GM18511 (cell line): Measurements from ENCODE around the gene STEEP1.
A peak's percentile ranks its signal among the peaks of the same experiment; 100 is the strongest.
"Not testable (repeated sequence)": the region's sequence is repeated elsewhere in the genome, so short reads cannot be mapped to it uniquely, and the experiment has no call there.

Experiments used
- ATAC-seq: cut with Tn5 transposase; IDR thresholded peaks from one replicate; pipeline ENCODE4 v1.9.1; 2021; ENCODE audit warnings: mild to moderate bottlenecking, moderate library complexity; ENCODE audit not compliant: unreplicated experiment

Gene STEEP1

DNA sequence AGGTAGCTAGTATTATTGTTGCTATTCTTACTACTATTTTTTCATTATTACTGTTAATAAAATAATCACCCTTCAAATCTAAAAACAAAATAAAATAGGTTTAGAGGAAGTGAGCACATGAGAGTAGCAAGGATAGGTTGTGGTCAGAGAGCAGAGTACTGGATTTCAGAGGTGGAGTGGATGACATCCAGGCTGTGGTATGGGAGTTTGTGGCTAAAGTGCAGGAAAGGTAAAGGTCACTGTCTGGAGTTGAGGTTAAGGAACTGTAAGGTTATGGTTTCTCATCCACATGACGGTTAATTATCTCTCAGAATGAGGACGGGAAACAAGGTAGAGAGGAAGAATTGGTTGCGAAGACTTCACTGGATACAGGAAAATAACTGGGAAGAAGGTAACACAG lies 27.7 kb downstream of the STEEP1 start:
- no peak for ATAC-seq

DNA sequence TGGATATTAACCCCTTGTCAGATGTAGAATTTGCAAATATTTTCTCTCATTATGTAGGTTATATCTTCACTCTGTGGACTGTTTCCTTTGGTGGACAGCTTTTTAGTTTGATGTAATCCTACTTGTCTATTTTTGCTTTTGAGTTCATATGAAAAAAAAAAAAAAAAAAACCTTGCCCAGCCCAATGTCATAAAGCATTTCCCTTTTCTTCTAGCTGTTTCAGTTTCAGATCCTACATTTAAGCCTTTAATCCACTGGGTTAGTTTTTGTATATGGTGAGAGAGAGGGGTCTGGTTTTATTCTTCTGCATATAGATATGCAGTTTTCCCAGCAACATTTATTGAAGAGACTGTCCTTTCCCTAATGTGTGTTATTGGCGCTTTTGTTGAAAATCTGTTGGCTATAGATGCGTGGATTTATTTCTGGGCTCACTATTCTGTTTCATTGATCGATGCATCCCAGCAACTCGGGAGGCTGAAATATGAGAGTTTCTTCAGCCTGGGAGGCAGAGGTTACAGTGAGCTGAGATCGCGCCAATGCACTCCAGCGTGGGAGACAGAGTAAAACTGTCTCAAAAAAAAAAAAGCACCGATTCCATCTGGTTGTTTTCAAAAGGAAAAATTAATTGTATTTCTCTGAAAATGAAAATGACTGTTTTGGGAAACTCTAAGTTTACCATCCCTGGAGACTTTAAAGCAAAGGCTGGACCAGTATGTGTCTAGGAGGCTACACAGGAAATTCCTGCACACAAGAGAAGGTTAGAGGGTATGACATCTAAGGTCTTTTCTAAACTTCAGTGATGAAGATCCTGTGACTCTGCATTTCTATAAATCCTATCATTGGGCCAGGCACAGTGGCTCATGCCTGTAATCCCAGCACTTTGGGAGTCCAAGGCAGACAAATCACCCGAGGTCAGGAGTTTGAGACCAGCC lies 35.6 kb downstream of the STEEP1 start:
- no peak for ATAC-seq

DNA sequence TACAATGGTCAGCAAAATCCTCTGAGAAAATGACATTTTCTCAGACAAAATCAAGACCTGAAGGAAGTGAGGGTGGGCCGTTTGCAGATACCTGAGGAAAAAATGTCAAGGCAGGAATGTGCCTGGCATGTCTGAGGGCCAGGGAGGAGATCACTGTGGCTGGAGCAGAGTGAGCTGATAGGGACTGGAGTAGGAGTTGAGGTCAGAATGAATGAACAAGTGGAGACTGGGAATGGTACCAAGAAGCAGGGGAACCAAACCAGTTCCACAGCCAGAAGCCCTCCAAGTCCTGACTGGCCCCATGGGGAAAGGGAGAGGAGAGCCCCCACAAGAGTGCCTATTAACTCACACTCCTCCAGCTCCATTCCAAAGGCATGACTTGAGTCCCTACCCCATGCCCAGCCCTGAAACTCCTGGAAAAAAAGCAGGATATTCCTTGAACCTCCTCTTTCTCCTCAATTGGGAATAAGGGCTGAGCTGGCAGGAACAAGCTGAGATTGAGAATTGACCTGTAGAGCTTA lies 41.5 kb downstream of the STEEP1 start:
- no peak for ATAC-seq

- ATAC-seq: no peak
Measured at GRCh38 chrX:119521246-119521645, 44.0 kb downstream of the STEEP1 start.

GRCh38 chrX:119518371-119518770 lies 46.8 kb downstream of the STEEP1 start:
- ATAC-seq: no peak

- peak; percentile 87 for ATAC-seq
Measured at GRCh38 chrX:119516157-119516702, 49.0 kb downstream of the STEEP1 start.

DNA sequence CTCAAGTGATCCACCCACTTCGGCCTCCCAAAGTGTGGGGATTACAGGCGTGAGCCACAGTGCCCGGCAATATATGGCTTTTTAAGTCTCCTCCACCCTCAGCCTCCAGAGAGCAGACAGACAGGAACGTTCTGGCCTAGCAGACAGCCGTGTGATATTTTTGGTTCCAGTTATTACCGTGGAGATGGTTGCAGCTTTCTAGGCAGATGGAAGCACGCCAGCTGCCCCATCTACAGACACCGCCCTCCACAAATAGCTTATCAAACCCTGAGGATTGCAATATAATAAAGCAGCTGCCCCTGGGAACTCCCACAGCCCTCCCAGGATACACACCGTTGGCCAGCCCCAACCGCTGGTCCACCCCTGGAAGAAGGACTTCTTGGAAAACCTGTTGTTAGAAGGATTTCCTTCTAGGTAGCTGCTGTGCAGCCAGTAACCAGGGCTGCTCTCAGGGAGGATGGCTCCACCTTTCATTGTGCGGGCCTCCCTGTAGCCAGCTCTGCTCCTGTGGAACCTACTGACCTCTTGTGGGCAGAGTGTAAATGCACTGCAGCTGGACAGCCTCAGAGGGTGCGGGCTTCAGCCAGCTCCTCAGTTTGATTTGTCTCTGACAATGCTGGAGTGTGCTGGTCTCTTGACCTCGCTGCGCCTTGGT lies 52.9 kb downstream of the STEEP1 start:
- ATAC-seq: peak; percentile 89

DNA sequence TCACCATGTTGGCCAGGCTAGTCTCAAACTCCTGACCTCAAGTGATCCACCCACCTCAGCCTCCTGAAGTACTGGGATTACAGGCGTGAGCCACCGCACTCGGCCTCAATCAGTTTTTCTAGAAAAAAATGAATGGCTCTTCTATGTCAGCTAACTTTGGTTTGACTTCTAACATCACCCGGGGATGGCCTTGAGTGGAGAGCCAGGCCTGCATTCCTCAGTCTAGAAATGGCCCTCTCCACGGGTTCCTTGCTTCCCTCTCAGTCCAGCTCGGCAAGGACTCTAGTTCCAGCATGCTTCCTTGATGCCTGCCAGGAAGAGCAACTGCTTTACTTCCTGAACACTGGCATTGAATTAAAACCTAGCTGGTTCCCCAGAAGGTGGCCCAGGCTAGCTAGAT lies 58.0 kb downstream of the STEEP1 start:
- no peak for ATAC-seq

- ATAC-seq: no peak
Measured at GRCh38 chrX:119505945-119506344, 59.3 kb downstream of the STEEP1 start.

DNA sequence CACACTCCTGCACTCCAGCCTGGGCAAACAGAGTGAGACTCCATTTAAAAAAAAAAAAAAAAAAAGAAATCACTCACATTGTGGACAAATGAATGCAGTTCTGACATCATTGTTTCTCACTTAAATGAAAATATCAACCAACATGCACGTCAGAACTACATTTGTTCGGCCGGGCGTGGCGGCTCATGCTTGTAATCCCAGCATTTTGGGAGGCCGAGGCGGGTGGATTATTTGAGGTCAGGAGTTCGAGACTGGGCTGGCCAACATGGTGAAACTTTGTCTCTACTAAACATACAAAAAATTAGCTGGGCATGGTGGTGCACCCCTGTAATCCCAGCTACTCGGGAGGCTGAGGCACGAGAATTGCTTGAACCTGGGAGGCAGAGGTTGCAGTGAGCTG lies 60.1 kb downstream of the STEEP1 start:
- ATAC-seq: not testable (repeated sequence)

- no peak for ATAC-seq
Measured at GRCh38 chrX:119503484-119503861, 61.7 kb downstream of the STEEP1 start.

DNA sequence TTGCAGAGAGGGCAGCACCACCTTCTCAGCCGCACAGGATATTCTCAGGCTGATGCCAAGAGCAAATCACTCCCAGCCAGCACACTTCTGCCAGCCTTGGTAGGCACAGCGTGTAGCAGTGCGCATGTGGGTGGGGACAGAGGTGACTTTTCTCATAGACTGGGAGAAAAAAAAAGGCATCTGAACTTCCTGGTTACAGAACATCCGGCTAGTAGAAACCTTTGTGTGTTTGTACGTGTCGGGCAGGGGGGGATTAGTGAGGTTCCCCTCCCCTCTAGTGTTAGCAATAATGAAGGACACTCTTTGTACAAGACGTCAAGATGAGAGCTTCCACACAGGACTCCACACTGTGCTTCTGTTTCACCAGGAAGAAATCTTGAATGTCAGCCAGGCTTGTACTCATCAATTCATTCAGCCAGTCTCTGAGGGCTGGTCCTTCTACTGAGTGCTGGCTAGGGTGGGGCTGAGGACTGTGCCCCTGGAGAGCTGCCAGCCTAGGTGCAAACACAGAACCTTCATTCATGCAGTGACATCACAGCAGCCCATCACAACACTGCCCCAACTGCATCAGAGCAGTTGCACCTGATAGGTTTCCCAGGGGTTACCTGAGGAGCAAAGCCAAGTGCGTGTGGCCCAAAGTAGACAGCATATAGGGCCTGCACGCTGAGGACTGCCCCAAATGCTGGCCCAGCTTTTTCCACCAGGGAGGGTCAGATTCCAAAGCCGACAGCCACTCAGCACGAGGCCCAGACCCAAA lies 62.3 kb downstream of the STEEP1 start:
- no peak for ATAC-seq

DNA sequence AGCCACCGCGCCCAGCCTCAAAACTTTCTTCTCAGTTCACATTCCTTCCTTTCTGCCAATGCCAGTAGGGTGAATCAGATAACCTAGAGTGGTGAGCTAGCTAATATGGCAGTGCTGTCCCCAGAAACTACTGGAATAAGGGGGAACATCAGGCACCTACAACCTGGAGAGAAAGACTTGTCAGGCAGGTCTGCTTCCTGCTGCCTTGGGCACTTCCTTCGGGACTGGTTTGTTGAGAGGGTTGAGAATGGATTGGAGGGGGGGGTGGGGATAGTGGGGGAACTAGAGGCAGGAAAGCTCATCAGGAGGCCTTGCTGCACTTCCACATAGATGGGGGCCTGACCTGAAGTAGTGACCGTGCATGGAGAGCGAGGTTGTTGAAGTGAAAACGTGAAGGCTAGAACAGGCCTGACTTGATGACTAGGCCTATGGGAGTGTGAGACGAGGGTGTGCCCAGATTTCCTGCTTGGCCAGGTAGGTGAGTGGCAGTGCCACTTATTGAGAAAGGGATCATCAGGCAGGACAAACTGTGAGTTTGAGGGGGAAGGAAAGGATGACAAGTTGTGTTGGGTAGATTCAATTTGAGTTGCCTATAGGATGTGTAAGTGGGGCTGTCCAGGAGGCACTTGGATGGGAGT lies 63.6 kb downstream of the STEEP1 start:
- ATAC-seq: no peak

DNA sequence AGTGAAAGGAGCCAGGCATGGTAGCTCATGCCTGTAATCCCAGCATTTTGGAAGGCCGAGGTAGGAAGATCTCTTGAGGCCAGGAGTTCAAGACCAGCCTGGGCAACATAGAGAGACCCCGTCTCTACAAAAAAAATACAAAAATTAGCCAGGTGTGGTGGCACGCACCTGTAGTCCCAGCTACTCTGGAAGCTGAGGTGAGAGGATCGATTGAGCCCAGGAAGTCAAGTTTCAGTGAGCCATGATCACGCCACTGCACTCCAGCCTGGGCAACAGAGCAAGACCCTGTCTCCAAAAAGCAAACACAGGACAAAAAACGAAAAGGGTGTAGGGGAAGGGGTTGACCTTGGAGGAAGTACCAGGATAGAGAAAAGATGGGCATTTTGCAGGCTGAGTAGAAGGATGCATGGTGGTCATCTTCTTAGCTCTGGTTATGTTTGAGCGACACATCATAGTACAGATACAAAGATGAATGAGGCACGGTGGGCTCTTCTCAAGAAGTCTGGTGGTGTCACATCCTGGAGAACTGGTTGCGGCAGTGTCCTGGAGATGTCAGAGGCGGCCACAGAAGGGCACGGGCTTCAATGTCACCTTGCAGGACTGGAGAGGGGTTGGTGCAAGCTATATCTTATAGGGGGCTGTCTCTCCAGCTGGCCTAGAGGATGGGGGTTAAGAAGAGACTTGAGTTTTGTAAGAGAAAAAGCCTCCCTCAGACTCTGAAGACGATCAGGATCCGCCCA lies 65.0 kb downstream of the STEEP1 start:
- no peak for ATAC-seq

GRCh38 chrX:119497185-119497584 lies 68.0 kb downstream of the STEEP1 start:
- no peak for ATAC-seq

DNA sequence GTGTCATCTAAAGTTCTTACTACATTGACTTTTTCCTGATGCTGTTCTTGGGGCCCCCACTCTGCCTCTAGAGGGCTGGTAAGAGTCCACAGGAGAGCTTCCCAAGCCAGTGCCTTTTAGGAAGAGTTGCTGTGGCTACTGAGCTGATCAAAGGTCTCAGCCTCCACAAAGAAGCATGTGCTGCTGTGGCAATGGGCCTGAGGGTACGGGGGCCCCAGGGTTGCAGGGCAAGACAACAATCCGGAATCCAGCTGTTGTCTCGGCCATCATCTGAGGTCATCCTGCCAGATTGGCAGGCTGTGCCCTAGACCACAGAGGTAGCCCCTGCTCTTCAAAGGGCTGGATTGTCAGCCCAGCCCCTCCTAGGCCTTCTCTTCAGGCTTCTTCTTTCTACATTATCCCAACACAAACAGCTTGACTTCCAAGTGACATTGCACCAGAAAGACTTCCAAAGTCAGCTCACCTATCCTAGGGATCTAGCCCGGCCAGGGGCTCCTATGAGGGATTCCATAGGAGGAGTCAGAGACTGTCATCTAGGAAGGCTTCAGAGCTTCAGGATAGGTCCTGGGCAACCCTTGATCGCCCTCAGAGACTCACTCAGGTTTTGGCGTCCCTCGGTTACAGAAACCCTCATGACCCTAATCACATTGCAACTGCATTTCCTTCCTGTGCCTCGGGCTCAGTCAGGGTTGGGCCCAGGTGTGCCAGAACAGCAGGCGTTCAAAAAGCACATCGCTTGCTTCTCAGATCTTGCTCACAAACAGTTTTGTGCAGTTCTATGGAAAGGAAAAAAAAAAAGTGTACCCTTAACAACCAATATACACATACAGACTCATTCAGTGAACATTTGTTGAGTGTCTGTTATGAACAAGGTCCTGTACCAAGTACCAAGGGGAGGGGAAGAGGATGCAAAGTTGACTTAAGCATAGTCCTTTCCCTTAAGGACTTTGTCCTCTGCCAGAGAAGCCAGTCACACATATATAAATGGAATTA lies 69.2 kb downstream of the STEEP1 start:
- ATAC-seq: no peak

DNA sequence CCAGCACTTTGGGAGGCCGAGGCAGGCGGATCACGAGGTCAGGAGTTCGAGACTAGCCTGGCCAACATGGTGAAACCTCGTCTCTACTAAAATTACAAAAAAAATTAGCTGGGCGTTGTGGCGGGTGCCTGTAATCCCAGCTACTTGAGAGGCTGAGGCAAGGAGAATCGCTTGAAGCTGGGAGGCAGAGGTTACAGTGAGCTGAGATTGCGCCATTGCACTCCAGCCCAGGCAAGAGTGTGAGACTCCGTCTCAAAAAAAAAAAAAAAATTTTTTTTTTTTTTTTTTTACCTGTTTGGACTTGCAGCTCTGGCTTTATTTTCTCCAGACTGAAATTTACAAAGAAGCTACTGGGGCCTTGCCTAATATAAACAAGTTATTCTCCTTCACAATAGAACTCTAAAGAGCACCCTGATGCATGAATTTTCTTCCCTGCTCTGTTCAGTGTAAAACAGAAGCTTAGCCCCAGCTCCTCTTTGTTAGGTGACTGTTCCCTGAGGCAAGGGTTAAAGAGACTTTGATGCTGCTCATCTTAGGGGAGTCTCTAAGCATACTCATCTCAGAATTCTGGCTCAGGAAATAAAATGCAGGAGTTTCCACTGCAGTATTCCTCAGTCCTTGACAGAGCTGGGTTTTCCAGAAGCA lies 71.2 kb downstream of the STEEP1 start:
- not testable (repeated sequence) for ATAC-seq

DNA sequence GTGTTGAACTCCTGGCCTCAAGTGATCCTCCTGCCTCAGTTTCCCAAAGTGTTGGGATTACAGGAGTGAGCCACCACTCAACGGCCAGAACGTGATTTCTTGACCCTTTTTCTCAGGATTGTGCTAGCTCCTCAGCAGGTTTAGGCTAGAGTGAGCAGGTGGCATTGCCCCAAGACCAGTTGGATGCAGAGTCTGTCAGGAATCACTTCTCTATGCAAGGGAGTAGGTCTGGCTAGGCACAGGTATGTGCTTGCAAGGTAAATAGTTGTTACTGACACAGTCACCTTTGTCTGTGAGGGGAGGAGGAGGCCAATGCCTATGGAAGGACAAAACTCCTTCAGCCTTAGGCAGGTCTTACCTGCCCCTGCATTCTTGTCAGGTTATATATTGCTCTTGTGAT lies 72.7 kb downstream of the STEEP1 start:
- ATAC-seq: no peak
